ENCODE measurements around the gene ACACB. TPM values are rescaled to one million over a fixed set of nuclear protein-coding genes. Genes with fewer than 3 reads are reported as not detected.

ACACB gene
- total and polyA plus RNA-seq, 2 experiments from 2014 or later = 6.2 to 15.4 TPM

GRCh38 chr12:109263439-109263838, 147.1 kb downstream of the ACACB start:
- no peak overlapping the region for H3K4me3 Mint-ChIP-seq
- no peaks in the 10 kb centered on the region for H3K9me3 Mint-ChIP-seq
- Histone ChIP-seq H3K4me3 (no peak overlapping the region), H3K9me2 (ENCODE audit: insufficient read depth) (no peaks in the 10 kb centered on the region), H3K36me3 (ENCODE audit: insufficient read depth) (no peaks in the 10 kb centered on the region), H3K4me1 (ENCODE audit: insufficient read depth) (no peaks in the 10 kb centered on the region; the same call in 1 of the 2 replicates), H3K79me2 (replicated peaks; ENCODE audit: insufficient read depth) (no peaks in the 10 kb centered on the region), H4K20me1 (replicated peaks; ENCODE audit: insufficient read depth) (no peaks in the 10 kb centered on the region), H3K27me3 (ENCODE audit: insufficient read depth) (no peaks in the 10 kb centered on the region), H3F3A (replicated peaks; ENCODE audit: low read depth) (no peaks in the 10 kb centered on the region), H2AFZ (no peak overlapping the region), H3K27ac (ENCODE audit: low read depth) (no peak overlapping the region), H3K4me2 (no peak overlapping the region)
- DNase-seq (ENCODE audit: low spot score) (no peak), ATAC-seq (no peak)
- peaks cover 2% of the 10 kb centered on the region for H3K27me3 Mint-ChIP-seq (ENCODE audit: insufficient read depth, low read depth, poor library complexity)
- no peak overlapping the region for H3K27ac Mint-ChIP-seq
- H3K4me1 Mint-ChIP-seq = peaks cover 16% of the 10 kb centered on the region
- H3K36me3 Mint-ChIP-seq (ENCODE audit: low read depth) = peaks cover 3% of the 10 kb centered on the region; the same call in 1 of the 3 replicates
- TF ChIP-seq EZH2phosphoT487 (IDR thresholded peaks at IDR 0.05; ENCODE audit: unreplicated experiment) = no peak
- no peak for TF ChIP-seq ZNF331 (CRISPR knock-in tag; IDR thresholded peaks at IDR 0.05; ENCODE audit: low read depth)
- TF ChIP-seq ETS1 (IDR thresholded peaks at IDR 0.05) = no peak
- no peak for TF ChIP-seq NANOG (IDR thresholded peaks at IDR 0.05; ENCODE audit: borderline replicate concordance)

GRCh38 chr12:109264095-109264942, 147.9 kb downstream of the ACACB start:
- H3F3A ChIP-seq (replicated peaks; ENCODE audit: low read depth) = no peaks in the 10 kb centered on the region
- H3K27ac ChIP-seq (ENCODE audit: low read depth) = no peak overlapping the region
- no peak overlapping the region for H3K4me2 ChIP-seq
- H3K4me1 Mint-ChIP-seq = peaks cover 16% of the 10 kb centered on the region
- H3K27me3 Mint-ChIP-seq (ENCODE audit: insufficient read depth, low read depth, poor library complexity) = peaks cover 6% of the 10 kb centered on the region
- H3K4me1 ChIP-seq (ENCODE audit: insufficient read depth) = no peaks in the 10 kb centered on the region; the same call in 1 of the 2 replicates
- H3K27me3 ChIP-seq (ENCODE audit: insufficient read depth) = no peaks in the 10 kb centered on the region
- H3K36me3 Mint-ChIP-seq (ENCODE audit: low read depth) = peaks cover 3% of the 10 kb centered on the region; the same call in 1 of the 3 replicates
- ATAC-seq (peak; percentile 96), DNase-seq (ENCODE audit: low spot score) (peak; percentile 95)
- no peak overlapping the region for H2AFZ ChIP-seq
- no peaks in the 10 kb centered on the region for H3K36me3 ChIP-seq (ENCODE audit: insufficient read depth)
- H3K9me3 Mint-ChIP-seq = no peaks in the 10 kb centered on the region
- H4K20me1 ChIP-seq (replicated peaks; ENCODE audit: insufficient read depth) = no peaks in the 10 kb centered on the region
- H3K79me2 ChIP-seq (replicated peaks; ENCODE audit: insufficient read depth) = no peaks in the 10 kb centered on the region
- H3K4me3 Mint-ChIP-seq = no peak overlapping the region
- TF ChIP-seq CREB1 (CRISPR knock-in tag; IDR thresholded peaks at IDR 0.05; ENCODE audit: low read depth) (no peak), CTCF (conservative IDR thresholded peaks at IDR 0.05; ENCODE audit: low read depth in 2 of 2) (peak; percentile 92 to 95), JUNB (IDR thresholded peaks at IDR 0.05; ENCODE audit: unreplicated experiment) (no peak)
- H3K27ac Mint-ChIP-seq = peak overlapping the region; percentile 59; the same call in 1 of the 2 replicates
- no peak overlapping the region for H3K4me3 ChIP-seq
- H3K9me2 ChIP-seq (ENCODE audit: insufficient read depth) = no peaks in the 10 kb centered on the region

Data from GM23338 (cell line).